SW 1271 (cell line): Measurements from ENCODE around the gene KIAA1755.
A peak's percentile ranks its signal among the peaks of the same experiment; 100 is the strongest.

Experiments
- DNase-seq, 2 experiments: peaks; one replicate each; lab custom pipeline; 2025; lab: John Stamatoyannopoulos, UW

KIAA1755 gene

DNA sequence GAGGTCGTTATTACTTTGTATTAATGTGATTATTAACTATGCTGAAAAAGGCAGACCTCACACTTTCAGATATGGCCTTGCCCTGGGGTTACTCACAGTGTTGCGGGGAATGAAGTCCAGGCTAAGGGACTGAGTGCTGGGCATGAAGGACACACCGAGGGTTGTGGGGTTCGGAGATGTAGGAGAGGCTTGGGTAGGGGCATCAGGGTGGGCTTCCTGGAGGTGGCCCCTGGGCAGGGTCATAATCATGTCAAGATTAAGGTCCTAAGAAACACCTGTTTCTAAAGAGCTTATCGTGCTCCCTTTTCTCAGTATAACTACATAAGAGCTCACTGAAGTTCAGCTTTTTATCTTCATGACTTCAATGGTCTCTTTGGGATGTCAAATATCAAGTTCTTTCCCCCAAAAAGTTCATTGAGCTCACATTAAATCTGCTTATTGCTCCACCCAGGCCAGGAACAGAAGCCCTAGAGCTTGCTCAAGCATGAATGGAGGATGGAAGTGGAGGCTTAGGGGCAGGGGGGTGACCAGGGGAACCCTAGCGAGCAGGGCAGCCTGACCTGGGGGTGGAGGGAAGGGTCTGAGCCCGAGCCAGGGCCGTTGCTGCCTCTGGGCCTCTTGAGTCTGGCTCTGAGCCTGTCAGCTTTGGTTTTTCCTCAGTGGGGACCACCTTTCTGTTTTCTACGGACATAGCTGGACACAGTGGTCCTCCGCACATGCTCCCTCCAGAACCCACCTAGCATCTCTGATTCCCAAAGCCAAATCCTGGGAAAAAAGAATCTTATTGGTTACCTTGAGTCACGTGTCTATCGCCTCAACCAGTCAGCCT, 58.2 kb downstream of the KIAA1755 start:
- no peak for DNase-seq

- DNase-seq, result peak in 1 of 2 experiments; percentile 59
These were observed 59.2 kb downstream of the KIAA1755 start for GRCh38 chr20:38201356-38201755.

DNA sequence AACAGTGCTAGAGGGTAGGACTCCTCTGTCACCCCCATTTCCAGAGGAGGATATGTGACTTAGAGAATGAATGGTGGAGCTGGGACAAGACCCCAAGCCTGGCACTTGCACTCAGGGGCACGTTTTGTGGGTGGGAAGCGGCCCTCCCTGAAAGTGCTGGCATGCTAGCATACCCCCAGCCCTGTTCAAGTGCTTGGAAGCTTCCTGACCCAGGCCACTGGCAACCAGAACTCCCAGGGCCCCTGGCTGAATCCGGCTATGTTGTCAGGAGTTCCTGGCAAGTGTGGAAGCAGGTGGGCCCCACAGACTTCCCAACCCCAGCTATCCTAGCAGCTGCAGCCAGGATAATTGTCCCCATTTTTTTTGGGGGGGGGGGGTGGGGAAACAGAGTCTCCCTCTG, 59.9 kb downstream of the KIAA1755 start:
- DNase-seq, result no peak

DNA sequence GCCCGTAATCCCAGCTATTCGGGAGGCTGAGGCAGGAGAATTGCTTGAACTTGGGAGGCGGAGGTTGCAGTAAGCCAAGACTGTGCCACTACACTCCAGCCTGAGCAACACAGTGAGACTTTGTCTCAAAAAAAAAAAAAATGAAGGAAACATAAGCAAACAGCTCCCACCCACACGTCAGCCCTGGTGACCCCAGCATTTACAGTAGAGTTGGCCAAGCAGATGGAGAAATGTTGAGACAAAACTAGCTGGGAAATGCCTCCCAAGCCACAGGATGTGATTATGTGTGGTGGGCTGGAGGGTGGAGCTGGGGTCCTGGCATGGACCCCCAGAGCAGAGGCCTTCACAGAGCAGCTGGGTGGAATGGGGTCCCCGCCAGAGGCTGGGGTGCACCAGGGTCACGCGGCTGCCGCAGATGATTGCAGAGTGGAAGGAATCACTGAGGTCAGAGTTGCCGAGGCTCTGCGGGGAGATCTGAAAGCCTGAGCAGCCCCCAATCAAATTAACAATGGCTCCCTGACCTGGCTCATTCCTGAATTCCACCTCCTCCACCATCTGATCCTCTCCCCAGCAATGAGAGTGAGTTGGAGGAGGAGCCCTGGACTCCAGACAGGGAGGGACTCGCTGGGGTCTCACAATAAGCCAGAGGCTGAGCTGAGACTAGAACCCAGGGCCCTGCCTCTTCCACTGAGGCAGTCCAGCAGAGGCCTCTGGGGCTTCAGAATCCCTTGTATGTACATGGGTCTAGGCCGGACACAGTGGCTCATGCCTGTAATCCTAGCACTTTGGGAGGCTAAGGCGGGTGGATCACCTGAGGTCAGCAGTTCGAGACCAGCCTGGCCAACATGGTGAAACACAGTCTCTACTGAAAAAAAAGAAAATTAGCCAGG, 60.8 kb downstream of the KIAA1755 start:
- no peak for DNase-seq

- DNase-seq, result no peak
These were observed 62.2 kb downstream of the KIAA1755 start for GRCh38 chr20:38198238-38198861.

GRCh38 chr20:38197619-38198018, 62.9 kb downstream of the KIAA1755 start:
- no peak for DNase-seq

- DNase-seq, result no peak
These were observed 63.3 kb downstream of the KIAA1755 start for GRCh38 chr20:38197217-38197616.

GRCh38 chr20:38196592-38196991, 63.9 kb downstream of the KIAA1755 start:
- DNase-seq, result no peak

GRCh38 chr20:38196076-38196475, 64.5 kb downstream of the KIAA1755 start:
- DNase-seq, result no peak

DNA sequence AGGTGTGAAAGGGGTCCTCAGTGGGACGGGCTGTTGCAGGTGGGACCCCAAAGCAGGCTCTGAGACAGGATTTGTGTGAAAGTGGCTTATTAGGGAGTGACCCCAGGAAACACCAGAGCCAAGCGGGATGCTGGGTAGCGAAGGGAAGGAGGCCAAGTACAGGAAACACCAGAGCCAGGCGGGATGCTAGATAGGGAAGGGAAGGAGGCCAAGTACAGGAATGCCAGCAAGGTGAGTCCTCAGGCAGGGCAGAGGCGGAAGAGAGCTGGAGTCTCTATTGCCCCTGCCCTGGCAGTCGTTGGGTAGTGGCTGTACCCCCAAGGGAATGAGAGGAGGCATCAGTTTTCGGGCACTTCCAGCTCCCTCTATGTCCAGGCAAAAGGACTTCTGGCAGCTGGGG, 65.0 kb downstream of the KIAA1755 start:
- DNase-seq, result no peak

- DNase-seq, result no peak
These were observed 65.5 kb downstream of the KIAA1755 start for GRCh38 chr20:38194971-38195504.

DNA sequence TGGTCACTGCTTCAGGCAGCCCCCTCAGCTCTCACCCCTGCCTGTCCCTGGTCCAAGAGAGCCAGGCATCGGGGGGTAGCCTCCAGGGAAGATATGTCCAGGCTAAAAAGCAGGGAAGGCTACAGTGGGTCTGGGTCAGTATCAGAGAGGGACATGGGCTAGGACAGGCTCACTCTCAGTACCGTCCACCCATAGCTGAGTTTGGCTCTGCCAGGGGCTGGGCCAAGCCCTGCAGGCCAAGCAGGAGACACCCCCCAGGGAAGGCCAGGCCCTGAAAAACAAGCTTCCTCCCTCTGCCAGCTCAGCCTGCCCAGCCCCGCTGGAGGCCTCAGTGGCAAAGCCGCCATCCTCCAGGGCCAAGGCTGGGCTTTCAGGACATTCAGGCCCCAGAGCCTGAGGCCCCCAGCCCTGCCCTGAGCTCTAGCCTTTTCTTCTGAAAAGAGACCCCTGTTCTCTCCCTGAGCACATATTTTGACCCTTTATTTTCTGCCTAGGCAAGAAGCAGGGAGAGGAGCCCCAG, 66.9 kb downstream of the KIAA1755 start:
- no peak for DNase-seq

DNA sequence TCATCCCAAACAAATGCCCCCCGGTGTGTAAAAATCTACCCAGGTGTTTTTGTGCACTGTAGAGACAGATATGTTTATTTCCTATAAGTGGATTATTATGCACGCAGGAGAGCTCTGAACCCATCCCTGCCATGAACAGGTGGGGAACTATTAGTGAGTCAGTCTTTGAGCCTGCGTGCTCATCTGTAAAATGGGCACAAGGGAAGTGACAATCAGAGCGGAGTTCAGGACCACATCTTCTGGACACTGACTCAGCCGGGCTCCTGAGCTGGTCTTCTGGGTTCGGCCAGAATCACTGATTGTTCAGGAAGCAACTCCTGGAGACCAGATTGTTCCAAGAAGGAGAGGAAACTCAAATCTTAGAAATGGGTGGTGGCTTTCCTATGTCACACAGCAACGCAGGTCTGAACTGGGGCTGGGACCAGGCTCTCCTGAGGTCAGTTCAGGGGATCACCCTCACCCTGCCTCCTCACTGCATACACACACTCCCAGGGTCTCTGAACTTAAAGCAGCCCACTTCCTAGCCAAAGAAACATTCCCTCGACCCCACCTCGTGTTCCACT, 68.1 kb downstream of the KIAA1755 start:
- no peak for DNase-seq

DNA sequence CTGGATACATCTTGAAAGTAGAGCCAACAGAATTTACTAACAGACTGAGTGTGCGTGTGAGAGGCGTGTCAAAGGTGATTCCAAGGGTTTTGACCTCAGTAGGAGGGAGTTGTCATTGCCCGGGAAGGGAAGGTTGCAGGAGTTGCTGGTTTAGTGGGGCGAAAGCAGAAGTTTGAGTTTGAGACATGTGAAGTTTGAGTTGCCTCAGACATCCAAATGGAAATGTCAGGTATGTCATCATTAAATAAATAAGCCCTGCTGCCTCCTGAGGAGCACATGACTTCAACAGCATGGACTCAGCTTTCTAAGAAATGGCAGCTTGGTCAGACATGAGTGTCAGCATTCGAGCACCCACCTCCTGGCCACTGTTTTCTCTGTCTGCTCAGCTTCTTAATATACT, 68.9 kb downstream of the KIAA1755 start:
- DNase-seq, result no peak

DNA sequence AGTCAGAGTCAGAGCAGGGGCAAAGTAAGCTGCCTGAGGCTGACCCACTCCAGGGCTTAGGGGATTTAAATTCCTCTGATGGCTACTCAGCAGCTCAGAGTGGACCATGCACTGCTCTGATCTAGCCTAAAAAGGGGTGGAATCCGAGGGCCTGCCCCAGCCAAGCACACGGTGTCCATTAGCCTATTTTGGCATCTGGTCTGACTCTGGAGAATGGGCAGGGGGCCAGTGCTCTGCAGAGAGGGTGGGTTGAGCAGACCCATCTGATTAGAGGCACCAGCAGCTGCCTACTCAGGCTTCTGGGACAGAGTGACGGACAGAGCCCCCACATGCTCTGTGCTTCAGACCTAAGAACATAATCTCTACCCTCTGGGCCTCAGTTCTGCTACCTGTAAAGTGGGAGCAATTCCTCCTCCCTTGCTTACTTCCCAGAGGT, 69.6 kb downstream of the KIAA1755 start:
- no peak for DNase-seq

- no peak for DNase-seq
These were observed 70.4 kb downstream of the KIAA1755 start for GRCh38 chr20:38190166-38190565.

DNA sequence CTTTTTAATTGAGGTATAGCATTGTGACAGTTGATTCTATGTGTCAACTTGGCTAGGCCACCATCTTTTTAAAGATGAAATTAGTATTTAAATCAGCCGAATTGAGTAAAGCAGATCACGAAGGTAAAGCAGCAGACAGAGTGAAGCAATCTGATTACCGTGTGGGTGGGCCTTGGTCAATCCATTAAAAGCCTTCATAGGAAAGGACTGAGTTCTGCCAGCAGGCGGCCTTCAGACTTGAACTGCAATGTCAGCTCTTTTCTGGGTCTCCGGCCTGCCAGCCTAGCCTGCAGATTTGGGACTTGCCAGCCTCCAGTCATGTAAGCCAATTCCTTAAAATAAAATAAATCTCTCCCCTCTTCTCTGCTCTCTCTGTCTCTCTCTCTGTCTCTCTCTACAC, 73.0 kb downstream of the KIAA1755 start:
- DNase-seq, result no peak

- DNase-seq, result peak; percentile 86 to 98
These were observed 73.7 kb downstream of the KIAA1755 start for GRCh38 chr20:38186788-38187221.

- peak in 1 of 2 experiments; percentile 34 for DNase-seq
These were observed 76.4 kb downstream of the KIAA1755 start for GRCh38 chr20:38184101-38184500.

DNA sequence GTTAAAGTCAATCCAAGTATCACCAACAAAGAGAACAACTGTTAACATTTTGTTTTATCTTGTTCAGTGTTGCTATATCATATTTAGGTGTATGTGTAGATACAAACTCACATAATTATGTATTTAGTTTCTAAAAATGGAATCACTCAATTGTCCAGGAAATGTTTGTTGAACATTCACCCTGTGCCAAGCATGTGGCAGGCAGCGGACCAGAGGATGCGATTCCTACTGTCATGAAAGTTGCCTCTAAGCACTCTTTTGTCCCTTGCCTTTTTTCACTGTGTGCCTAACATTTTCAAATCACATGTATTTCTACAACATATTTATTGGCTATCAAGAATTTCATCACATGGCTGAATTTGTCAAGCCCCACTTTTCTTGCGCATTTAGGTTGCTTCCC, 78.6 kb downstream of the KIAA1755 start:
- DNase-seq, result no peak

DNA sequence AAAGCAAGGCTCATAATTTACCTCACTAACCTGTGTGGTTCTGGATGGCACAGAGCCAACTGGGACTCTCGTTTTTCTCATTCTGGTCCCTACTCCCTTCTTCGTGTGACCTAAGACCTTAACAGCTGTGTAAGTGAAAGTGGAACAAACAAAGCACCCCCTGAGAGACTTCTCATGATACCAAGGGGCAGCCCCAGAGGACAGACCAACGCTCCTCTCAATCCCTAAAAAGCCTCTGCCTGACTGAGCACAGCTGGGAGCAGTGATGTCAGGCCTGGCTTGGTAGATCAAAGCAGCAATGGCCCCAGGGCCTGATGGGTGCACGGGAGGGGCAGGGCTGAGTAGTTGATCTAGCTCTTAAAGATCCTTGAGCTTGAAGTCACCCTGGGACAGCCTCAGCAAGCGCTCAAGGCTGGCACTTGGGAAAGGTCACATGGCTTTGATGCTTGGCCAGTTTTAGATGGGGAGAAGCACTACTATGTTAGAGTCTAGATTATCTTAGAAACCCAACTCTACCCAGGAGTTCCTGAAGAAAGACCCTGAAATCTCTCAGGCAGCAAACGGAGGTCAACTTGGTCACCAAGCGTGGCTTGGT, 79.2 kb downstream of the KIAA1755 start:
- no peak for DNase-seq
